Testis (tissue), 3 donors: ENCODE results near the gene GREB1. TPM values are rescaled to one million over a fixed set of nuclear protein-coding genes. Genes with fewer than 3 reads are reported as not detected.

Experiments used
- DNase-seq: peaks from one replicate; pipeline ENCODE4 v3.0.0-alpha.2; 2019
- H3K27ac ChIP-seq, 2 donors: fragments of 200-600 bp; sonication (generic); one replicate each; pipeline ENCODE4 v1.5.1; 2019
- H3K27me3 ChIP-seq: fragments of 200-600 bp; sonication (generic); one replicate; pipeline ENCODE4 v1.5.1; 2019
- H3K36me3 ChIP-seq: fragments of 200-600 bp; sonication (generic); one replicate; pipeline ENCODE4 v1.5.1; 2017; ENCODE audit warnings: low read depth; ENCODE audit errors: missing control alignments
- H3K4me1 ChIP-seq: fragments of 200-600 bp; sonication (generic); one replicate; pipeline ENCODE4 v1.5.1; 2019
- H3K4me3 ChIP-seq, 2 donors: fragments of 200-600 bp; sonication (generic); one replicate each; pipeline ENCODE4 v1.5.1; 2017 to 2019
- H3K9me3 ChIP-seq: fragments of 200-600 bp; sonication (generic); one replicate; pipeline ENCODE4 v1.5.1; 2017
- POLR2A ChIP-seq: fragments of 450-650 bp; IDR thresholded peaks from one replicate; pipeline ENCODE4 v1.6.1; 2017; ENCODE audit warnings: antibody characterized with exemption, mild to moderate bottlenecking, moderate library complexity
- WGBS, 2 donors: methylation state at CpG; one replicate each; pipeline ENCODE4 v1.1.5; 2018; 5-methylcytosine and 5-hydroxymethylcytosine counted together
- intact Hi-C: fragments of 100-400 bp; cut with DNase I; formaldehyde crosslinking; loops from one replicate; pipeline ENCODE4 v1.15.1; 2023; ENCODE audit warnings: low total_unique reads
- polyA plus RNA-seq: library from polyadenylated mRNA; stranded (reverse); fragments of 350-450 nt; fragmentation: Illumina TruSeq; extraction: RNeasy Lipid Tissue Mini Kit (QIAGEN cat#74804); gene quantifications from one replicate; pipeline ENCODE4 v1.2.3, GENCODE V29; 2014; ENCODE audit warnings: low read depth, low replicate concordance; ENCODE audit not compliant: insufficient read depth
- total RNA-seq, 2 donors: library from RNA; depleted of rRNA; stranded (reverse); fragments of >200 nt; gene quantifications; one replicate each; pipeline ENCODE4 v1.2.3, GENCODE V29; 2016
- TF ChIP-seq, protein P1 (sequence below), 3 experiments: fragments of 450-650 bp in 2 of 3; fragments of 200-600 bp in 1 of 3; sonication (generic) in 1 of 3; IDR thresholded peaks; one replicate each; pipeline ENCODE4 v1.5.1; 2016 to 2019; ENCODE audit warnings: antibody characterized with exemption in 3 of 3, mild to moderate bottlenecking in 2 of 3, moderate library complexity in 1 of 3

GREB1 gene
- total and polyA plus RNA-seq, 3 donors from 2014 or later = 29.8 to 136 (median 91.0) TPM

DNA sequence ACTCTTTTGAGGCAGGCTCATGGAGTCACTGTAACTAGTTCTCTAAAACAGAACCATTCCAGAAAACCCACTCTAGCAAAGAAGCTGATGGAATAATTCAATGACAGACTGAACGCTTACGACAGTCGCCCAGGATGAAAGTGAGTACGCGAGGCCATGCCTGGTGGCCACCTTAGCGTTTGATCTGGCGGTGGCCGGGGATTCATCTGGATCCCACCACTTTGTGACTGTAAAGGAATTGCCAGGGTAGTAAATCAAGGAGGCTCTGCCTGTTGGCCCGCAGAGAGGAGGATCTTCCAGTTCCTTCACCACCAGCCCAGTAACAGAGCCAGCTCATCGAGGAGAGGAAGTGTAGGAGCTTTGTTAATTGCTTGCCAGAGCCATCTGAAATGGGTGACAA, 34.6 kb downstream of the GREB1 start:
- no peaks in the 10 kb centered on the region for H3K9me3 ChIP-seq
- TF ChIP-seq POLR2A = no peak
- TF ChIP-seq, protein P1, sequence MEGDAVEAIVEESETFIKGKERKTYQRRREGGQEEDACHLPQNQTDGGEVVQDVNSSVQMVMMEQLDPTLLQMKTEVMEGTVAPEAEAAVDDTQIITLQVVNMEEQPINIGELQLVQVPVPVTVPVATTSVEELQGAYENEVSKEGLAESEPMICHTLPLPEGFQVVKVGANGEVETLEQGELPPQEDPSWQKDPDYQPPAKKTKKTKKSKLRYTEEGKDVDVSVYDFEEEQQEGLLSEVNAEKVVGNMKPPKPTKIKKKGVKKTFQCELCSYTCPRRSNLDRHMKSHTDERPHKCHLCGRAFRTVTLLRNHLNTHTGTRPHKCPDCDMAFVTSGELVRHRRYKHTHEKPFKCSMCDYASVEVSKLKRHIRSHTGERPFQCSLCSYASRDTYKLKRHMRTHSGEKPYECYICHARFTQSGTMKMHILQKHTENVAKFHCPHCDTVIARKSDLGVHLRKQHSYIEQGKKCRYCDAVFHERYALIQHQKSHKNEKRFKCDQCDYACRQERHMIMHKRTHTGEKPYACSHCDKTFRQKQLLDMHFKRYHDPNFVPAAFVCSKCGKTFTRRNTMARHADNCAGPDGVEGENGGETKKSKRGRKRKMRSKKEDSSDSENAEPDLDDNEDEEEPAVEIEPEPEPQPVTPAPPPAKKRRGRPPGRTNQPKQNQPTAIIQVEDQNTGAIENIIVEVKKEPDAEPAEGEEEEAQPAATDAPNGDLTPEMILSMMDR (IDR thresholded peaks at IDR 0.05) = no peak
- WGBS, 2 donors = 85 to 87% methylated on average over 10 of the region's 10 CpGs
- no peak overlapping the region for H3K4me3 ChIP-seq
- H3K36me3 ChIP-seq = no peaks in the 10 kb centered on the region
- intact Hi-C loops = no loop called here
- peaks cover 5% of the 10 kb centered on the region for H3K4me1 ChIP-seq
- no peaks in the 10 kb centered on the region for H3K27me3 ChIP-seq
- no peak for DNase-seq
- H3K27ac ChIP-seq = no peak overlapping the region

DNA sequence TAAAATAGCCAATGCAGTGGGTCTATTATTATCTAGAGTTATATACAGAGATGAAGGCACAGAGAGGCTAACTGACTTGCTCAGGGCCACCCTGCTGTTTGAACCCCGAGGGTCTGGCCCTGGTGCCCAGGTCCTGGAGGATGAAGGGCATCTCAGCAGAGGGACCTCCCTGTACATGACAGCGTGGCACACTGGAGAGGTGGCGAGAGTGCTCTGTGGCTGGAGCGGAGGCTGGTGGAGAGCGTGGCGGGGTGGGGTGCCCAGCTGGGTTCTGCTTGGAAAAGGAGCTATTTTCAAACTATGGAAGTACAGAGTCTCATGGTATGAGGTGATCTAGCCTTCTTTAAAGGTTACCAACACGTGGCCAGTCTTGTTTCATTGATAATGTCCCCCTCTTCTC, 35.8 kb downstream of the GREB1 start:
- Histone ChIP-seq H3K27me3 (no peaks in the 10 kb centered on the region), H3K4me3 (no peak overlapping the region), H3K27ac (no peak overlapping the region), H3K9me3 (no peaks in the 10 kb centered on the region), H3K4me1 (peaks cover 17% of the 10 kb centered on the region), H3K36me3 (no peaks in the 10 kb centered on the region)
- no peak for DNase-seq
- WGBS, 2 donors = 86 to 89% methylated on average over 5 to 7 of the region's 7 CpGs
- intact Hi-C loops = no loop called here
- TF ChIP-seq POLR2A = no peak
- TF ChIP-seq, protein P1 (IDR thresholded peaks at IDR 0.05) = no peak

DNA sequence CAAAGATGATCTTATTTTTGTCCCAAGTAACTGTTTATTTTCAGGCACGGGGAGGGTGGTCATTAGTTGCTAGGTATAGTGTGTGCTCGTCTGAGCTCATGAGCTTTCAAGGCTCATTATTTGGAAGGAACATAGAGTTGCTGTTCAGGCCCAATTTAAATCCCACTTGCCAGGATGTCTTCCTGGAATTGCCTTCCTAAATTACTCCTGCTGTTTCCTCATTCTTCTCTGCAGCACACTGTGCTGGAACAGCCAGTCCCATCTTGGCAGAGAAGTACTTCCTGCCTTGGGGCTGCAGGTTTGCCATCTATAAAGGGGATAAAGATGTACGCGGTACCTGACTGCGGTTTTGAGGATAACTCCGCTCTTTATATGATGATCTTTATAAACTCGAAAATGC, 37.3 kb downstream of the GREB1 start:
- no peaks in the 10 kb centered on the region for H3K36me3 ChIP-seq
- intact Hi-C loops = no loop called here
- H3K27ac ChIP-seq = peak overlapping the region; percentile 50 to 67
- 48 to 53% methylated on average over 7 of the region's 7 CpGs for WGBS, 2 donors
- no peak for TF ChIP-seq POLR2A
- TF ChIP-seq, protein P1 (IDR thresholded peaks at IDR 0.05) = no peak
- no peak overlapping the region for H3K4me3 ChIP-seq
- H3K4me1 ChIP-seq = peaks cover 20% of the 10 kb centered on the region
- H3K9me3 ChIP-seq = no peaks in the 10 kb centered on the region
- H3K27me3 ChIP-seq = no peaks in the 10 kb centered on the region
- DNase-seq = peak; percentile 60

DNA sequence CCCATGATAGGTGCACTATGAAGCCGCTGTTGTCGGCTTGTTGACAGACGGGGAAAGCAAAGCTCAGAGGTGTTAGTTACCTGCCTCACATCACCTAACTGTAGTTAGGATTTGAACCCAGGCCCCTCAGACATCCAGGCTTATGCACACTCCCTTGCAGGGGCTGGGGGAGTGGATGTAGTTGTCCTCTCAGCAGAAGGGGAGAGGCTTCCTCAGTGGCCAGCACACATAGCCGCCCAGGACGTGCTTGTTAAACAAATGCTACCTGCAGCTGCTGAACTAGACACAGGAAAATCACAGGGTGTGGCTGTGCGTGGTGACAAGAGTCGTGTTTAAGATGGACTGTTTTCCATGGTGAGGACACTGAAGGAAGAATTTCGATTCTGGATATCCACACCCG, 39.2 kb downstream of the GREB1 start:
- Histone ChIP-seq H3K27ac (peak overlapping the region in 1 of 2 donors; percentile 67), H3K4me1 (peaks cover 20% of the 10 kb centered on the region), H3K36me3 (no peaks in the 10 kb centered on the region), H3K9me3 (no peaks in the 10 kb centered on the region), H3K27me3 (no peaks in the 10 kb centered on the region), H3K4me3 (no peak overlapping the region)
- no peak for DNase-seq
- TF ChIP-seq, protein P1 (IDR thresholded peaks at IDR 0.05) = no peak
- TF ChIP-seq POLR2A = no peak
- WGBS, 2 donors = 82 to 90% methylated on average over 6 to 9 of the region's 9 CpGs
- intact Hi-C loops = no loop called here

DNA sequence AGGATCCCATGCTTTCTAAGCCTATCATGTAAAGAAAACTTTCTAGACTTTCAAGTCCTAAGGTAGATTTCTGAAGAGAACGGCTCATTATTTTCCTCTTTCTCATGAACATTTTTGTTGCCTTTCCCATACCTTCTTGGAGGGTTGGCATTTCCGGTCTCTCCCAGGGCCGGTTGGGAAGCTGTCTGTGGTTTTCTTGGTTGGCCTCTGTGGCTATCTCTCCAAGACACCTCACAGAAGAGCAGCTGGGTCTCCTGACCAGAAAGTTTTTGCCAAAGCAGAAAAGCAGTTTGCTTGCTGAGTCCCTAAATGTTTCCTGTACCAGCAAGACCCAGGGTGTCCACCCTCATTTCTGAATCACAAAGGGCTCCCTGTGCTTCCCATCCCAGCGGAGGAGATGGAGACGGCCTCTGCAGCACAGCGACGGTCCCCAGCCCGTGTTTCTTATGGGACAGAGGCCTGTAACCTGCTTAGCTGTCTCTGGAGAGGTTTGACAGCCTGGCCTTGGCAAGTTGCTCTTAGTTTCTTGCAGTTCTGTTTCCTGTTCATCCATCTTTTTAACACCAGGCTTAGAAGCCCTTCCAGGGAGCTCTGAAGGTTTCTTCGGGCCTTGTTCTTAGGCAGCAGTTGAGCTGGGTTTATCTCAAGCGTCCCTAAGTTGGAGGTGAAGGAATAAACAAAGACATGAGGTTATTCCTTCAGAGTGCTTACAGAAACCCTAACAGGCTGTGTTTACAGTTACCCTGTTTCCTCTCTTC, 39.8 kb downstream of the GREB1 start:
- intact Hi-C loops = no loop called here
- WGBS, 2 donors = 71 to 73% methylated on average over 10 of the region's 10 CpGs
- DNase-seq = no peak
- Histone ChIP-seq H3K27ac (peak overlapping the region; percentile 60 to 67), H3K27me3 (no peaks in the 10 kb centered on the region), H3K4me1 (peaks cover 20% of the 10 kb centered on the region), H3K9me3 (no peaks in the 10 kb centered on the region), H3K36me3 (no peaks in the 10 kb centered on the region), H3K4me3 (no peak overlapping the region)
- no peak for TF ChIP-seq POLR2A
- TF ChIP-seq, protein P1 (IDR thresholded peaks at IDR 0.05) = no peak
